K562 (cell line): ENCODE data around the gene IL5. TPM values are rescaled to one million over a fixed set of nuclear protein-coding genes. Genes with fewer than 3 reads are reported as not detected.

Source experiments
- ATAC-seq: fragments of 200-7000 bp; cut with Tn5 transposase; 3 replicates; pipeline ENCODE4 v1.9.1; 2020; ENCODE audit warnings: moderate library complexity
- BruUV-seq: library from RNA; stranded (reverse); fragments of 400-500 nt; replicated peaks from 2 replicates; lab custom pipeline; 2021; lab: Mats Ljungman, UMichigan
- CTCF ChIA-PET: fragments of 300-600 bp; formaldehyde crosslinking; extraction: SDS; loops from one replicate; lab custom pipeline; 2021; ENCODE audit warnings: low intra/inter-chr PET ratio; lab: Yijun Ruan, JAX
- POLR2A ChIA-PET: fragments of 300-600, 350-650 bp; sonication (Branson Sonifier 250); formaldehyde crosslinking; extraction: SDS; loops from one replicate; lab custom pipeline; 2021; ENCODE audit warnings: antibody characterized with exemption, inconsistent platforms; lab: Yijun Ruan, JAX
- DNase-seq, 4 experiments: peaks; one replicate each; pipeline versions ENCODE4 v3.0.0 to v3.0.0-alpha.2; 2011 to 2018; ENCODE audit warnings: low spot score in 3 of 4, mixed read lengths in 3 of 4; ENCODE audit errors: extremely low read depth in 1 of 4
- FAIRE-seq: peaks from 2 replicates; lab custom pipeline; 2011; peaks lifted over from hg19 to GRCh38; lab: Jason Lieb, UNC
- H2AFZ ChIP-seq: 2 replicates; pipeline ENCODE4 v1.6.0; 2011; ENCODE audit warnings: low read depth, low read length, control low read depth, inconsistent platforms
- H3K27ac ChIP-seq: fragments of 200-600 bp; 3 replicates; pipeline ENCODE4 v1.8.0; 2011; ENCODE audit warnings: low read depth, mild to moderate bottlenecking, control low read depth, inconsistent platforms, low read length, moderate library complexity, mixed read lengths; ENCODE audit errors: extremely low read depth
- H3K27me3 ChIP-seq, 2 experiments: fragments of 300-600 bp in 1 of 2; 2 replicates in 1 of 2; 3 replicates in 1 of 2; pipeline versions ENCODE4 v1.6.0 to v1.8.0; 2011; ENCODE audit warnings: inconsistent platforms in 2 of 2, low read length in 2 of 2, mild to moderate bottlenecking in 1 of 2, mixed read lengths in 1 of 2, moderate library complexity in 1 of 2; ENCODE audit not compliant: control insufficient read depth in 2 of 2, insufficient read depth in 2 of 2
- H3K36me3 ChIP-seq: fragments of 300-600 bp; 3 replicates; pipeline ENCODE4 v1.8.0; 2011; ENCODE audit warnings: mild to moderate bottlenecking, low read length, inconsistent platforms; ENCODE audit not compliant: control insufficient read depth, insufficient read depth
- H3K4me1 ChIP-seq, 2 experiments: fragments of 200-600 bp in 1 of 2; replicated peaks in 1 of 2; 2 replicates in 1 of 2; 3 replicates in 1 of 2; pipeline versions ENCODE4 v1.5.1 to v1.8.0; 2011; ENCODE audit warnings: inconsistent platforms in 2 of 2, low read length in 2 of 2, mild to moderate bottlenecking in 1 of 2, mixed read lengths in 1 of 2, moderate library complexity in 1 of 2; ENCODE audit not compliant: control insufficient read depth in 2 of 2, insufficient read depth in 2 of 2
- H3K4me2 ChIP-seq: 2 replicates; pipeline ENCODE4 v1.6.1; 2011; ENCODE audit warnings: low read length, control low read depth, inconsistent platforms, mixed read lengths; ENCODE audit not compliant: insufficient read depth
- H3K4me3 ChIP-seq: fragments of 200-600 bp; sonication (generic), shearing (Covaris generic); 2 replicates; pipeline ENCODE4 v1.5.1; 2016; ENCODE audit warnings: control low read depth, inconsistent platforms
- H3K79me2 ChIP-seq: fragments of 200-600 bp; 3 replicates; pipeline ENCODE4 v1.8.0; 2011; ENCODE audit warnings: low read length, inconsistent platforms; ENCODE audit not compliant: control insufficient read depth, insufficient read depth
- H3K9ac ChIP-seq, 2 experiments: 2 replicates each; pipeline versions ENCODE4 v1.6.0 to v1.6.1; 2011; ENCODE audit warnings: low read depth in 2 of 2, low read length in 2 of 2, control low read depth in 1 of 2, inconsistent platforms in 1 of 2, mild to moderate bottlenecking in 1 of 2, mixed read lengths in 1 of 2; ENCODE audit not compliant: insufficient read depth in 1 of 2
- H3K9me1 ChIP-seq: one replicate; pipeline ENCODE4 v1.6.0; 2011; ENCODE audit warnings: inconsistent platforms, mild to moderate bottlenecking, low read length, moderate library complexity; ENCODE audit not compliant: control insufficient read depth, insufficient read depth
- H3K9me3 ChIP-seq: replicated peaks from 2 replicates; pipeline ENCODE4 v1.5.1; 2011; ENCODE audit warnings: low read depth, low read length, inconsistent platforms; ENCODE audit not compliant: control insufficient read depth, insufficient read depth
- H4K20me1 ChIP-seq: replicated peaks from 2 replicates; pipeline ENCODE4 v1.6.1; 2011; ENCODE audit warnings: low read length, inconsistent platforms, mixed read lengths; ENCODE audit not compliant: control insufficient read depth, insufficient read depth
- CTCFL ChIP-seq: IDR thresholded peaks from 2 replicates; pipeline ENCODE4 v1.6.1; 2011; ENCODE audit warnings: borderline replicate concordance, low read depth, mild to moderate bottlenecking, moderate library complexity, low read length; ENCODE audit not compliant: insufficient read depth, poor library complexity, severe bottlenecking
- ESRRB ChIP-seq: fragments of 250-450 bp; sonication (Bioruptor Pico); IDR thresholded peaks from 2 replicates; pipeline ENCODE4 v1.5.0; 2020; ENCODE audit warnings: mild to moderate bottlenecking, moderate library complexity, borderline replicate concordance
- HSF4 ChIP-seq: fragments of 250-450 bp; sonication (Bioruptor Pico); IDR thresholded peaks from 2 replicates; pipeline ENCODE4 v2.1.2; 2022; ENCODE audit warnings: mild to moderate bottlenecking, moderate library complexity, borderline replicate concordance
- ILK ChIP-seq: fragments of 450-650 bp; IDR thresholded peaks from 2 replicates; pipeline ENCODE4 v1.6.1; 2016; ENCODE audit warnings: missing genetic modification characterization, low read depth, mild to moderate bottlenecking, missing compliant biosample characterization, moderate library complexity, borderline replicate concordance
- PCBP2 ChIP-seq: fragments of 200-400 bp; formaldehyde crosslinking; IDR thresholded peaks from 2 replicates; pipeline ENCODE4 v1.6.1; 2018; ENCODE audit warnings: low read length, low read depth, mild to moderate bottlenecking, moderate library complexity; ENCODE audit not compliant: poor library complexity, severe bottlenecking
- SMARCA5 ChIP-seq: fragments of 450-650 bp; IDR thresholded peaks from 2 replicates; pipeline ENCODE4 v1.6.1; 2016
- TFAM ChIP-seq: fragments of 250-450 bp; sonication (Bioruptor Pico); conservative IDR thresholded peaks from 2 replicates; pipeline ENCODE4 v1.5.0; 2021; ENCODE audit warnings: mild to moderate bottlenecking, moderate library complexity
- ZBTB12 ChIP-seq: fragments of 250-450 bp; sonication (Bioruptor Pico); IDR thresholded peaks from 2 replicates; pipeline ENCODE4 v1.4.0; 2020
- ZNF3 ChIP-seq: fragments of 250-450 bp; sonication (Bioruptor Pico); IDR thresholded peaks from 2 replicates; pipeline ENCODE4 v1.5.0; 2021; ENCODE audit warnings: mild to moderate bottlenecking, moderate library complexity
- ZNF57 ChIP-seq: fragments of 450-650 bp; formaldehyde crosslinking; IDR thresholded peaks from 2 replicates; pipeline ENCODE4 v1.4.0; 2020; ENCODE audit warnings: mild to moderate bottlenecking, moderate library complexity
- WGBS: fragments of 100-300 bp; shearing (Covaris generic); methylation state at CpG from one replicate; pipeline ENCODE4 v1.1.6; 2016; ENCODE audit warnings: low coverage, mixed read lengths; ENCODE audit not compliant: insufficient coverage; ENCODE audit errors: missing lambda C conversion rate; 5-methylcytosine and 5-hydroxymethylcytosine counted together
- in situ Hi-C: fragments of 300-500 bp; cut with MboI; formaldehyde crosslinking; loops from 4 replicates; pipeline ENCODE4 v1.15.0; 2018; ENCODE audit warnings: inconsistent platforms, mixed read lengths
- intact Hi-C: fragments of 100-400 bp; cut with micrococcal nuclease; formaldehyde crosslinking; loops from 2 replicates; pipeline ENCODE4 v1.14.2; 2022
- polyA plus RNA-seq, 8 experiments: library from polyadenylated mRNA; depleted of rRNA in 4 of 8; stranded (reverse) in 5 of 8; unstranded in 3 of 8; fragments of >200 nt; fragmentation: Nextera tagmentation in 2 of 8; fragmentation: Illumina TruSeq in 1 of 8; extraction: Ambion mirVana in 2 of 8; extraction: Trizol in 1 of 8; gene quantifications; 2 replicates each; pipeline versions ENCODE4 v1.2.1 to v1.2.3, GENCODE V29; 2011 to 2014; ENCODE audit warnings: inconsistent platforms in 1 of 8, missing spikeins in 1 of 8
- total RNA-seq, 7 experiments: library from RNA; depleted of rRNA in 6 of 7; stranded (reverse); fragments of >200 nt in 6 of 7; fragmentation: Illumina TruSeq in 2 of 7; extraction: Trizol in 2 of 7; gene quantifications; 2 replicates each; pipeline versions ENCODE4 v1.2.1 to v1.2.3, GENCODE V29; 2011 to 2021; ENCODE audit warnings: low replicate concordance in 1 of 7

The IL5 gene
- total and polyA plus RNA-seq, 9 of the 15 experiments (the other 6 are each of a cell fraction or from before 2014, with no cell fraction given) = 0.44 TPM; not detected in 8

- TF ChIP-seq ZBTB12 (CRISPR knock-in tag) (no peak), ZNF57 (CRISPR knock-in tag) (no peak), ILK (no peak)
Observed at GRCh38 chr5:132505641-132506040, 37.7 kb downstream of the IL5 start (continued).

GRCh38 chr5:132504746-132505145, 38.6 kb downstream of the IL5 start:
- H2AFZ ChIP-seq = no peak overlapping the region
- no peak for ATAC-seq
- no peaks in the 10 kb centered on the region for H3K27me3 ChIP-seq
- intact Hi-C loops = no loop called here
- no TSS peak for BruUV-seq
- no peaks in the 10 kb centered on the region for H3K9me1 ChIP-seq
- no peak overlapping the region for H3K27ac ChIP-seq
- no peaks in the 10 kb centered on the region for H4K20me1 ChIP-seq
- H3K4me2 ChIP-seq = no peak overlapping the region
- ChIA-PET POLR2A (interaction anchor here (0.6 to 1.3 kb wide), 3 partner anchors 9 to 122 kb away, joined by 3 to 4 read pairs (median 3); partner anchors contain the start of gene IRF1), CTCF (no interaction called here)
- no peak overlapping the region for H3K4me3 ChIP-seq
- no peaks in the 10 kb centered on the region for H3K9me3 ChIP-seq
- in situ Hi-C loops = no loop called here
- H3K79me2 ChIP-seq = no peaks in the 10 kb centered on the region
- no peak for FAIRE-seq
- no peak for DNase-seq
- H3K4me1 ChIP-seq = peaks cover 16 to 23% of the 10 kb centered on the region in 2 experiments; a peak in 4 of 5 replicates
- H3K9ac ChIP-seq = no peak overlapping the region
- no peaks in the 10 kb centered on the region for H3K36me3 ChIP-seq
- 50% methylated on average over 4 of the region's 4 CpGs for WGBS
- TF ChIP-seq ESRRB = no peak
- no peak for TF ChIP-seq SMARCA5
- TF ChIP-seq HSF4 (CRISPR knock-in tag) = no peak
- no peak for TF ChIP-seq PCBP2
- TF ChIP-seq TFAM (CRISPR knock-in tag) = no peak
- TF ChIP-seq CTCFL = no peak
- no peak for TF ChIP-seq ZNF3 (CRISPR knock-in tag)
